Immature natural killer cell (primary cell): Measurements from ENCODE around the gene METTL22. TPM values are rescaled to one million over a fixed set of nuclear protein-coding genes. Genes with fewer than 3 reads are reported as not detected.

Experiments
- DNase-seq, 3 donors: peaks; one replicate each; pipeline ENCODE4 v3.0.0; 2022; ENCODE audit warnings: mixed read lengths in 1 of 3
- H3K27ac Mint-ChIP-seq, 6 donors: one replicate each; pipeline ENCODE4 v1.8.0; 2020; ENCODE audit warnings: mixed read lengths in 6 of 6, mild to moderate bottlenecking in 5 of 6, inconsistent platforms in 4 of 6, moderate library complexity in 3 of 6
- H3K27me3 Mint-ChIP-seq, 3 donors: one replicate each; pipeline ENCODE4 v1.8.0; 2020 to 2021; ENCODE audit warnings: low read depth in 3 of 3, mild to moderate bottlenecking in 3 of 3, mixed read lengths in 3 of 3, moderate library complexity in 3 of 3, inconsistent platforms in 1 of 3
- H3K36me3 Mint-ChIP-seq, 3 donors: one replicate each; pipeline ENCODE4 v1.8.0; 2020; ENCODE audit warnings: mixed read lengths in 3 of 3, inconsistent platforms in 2 of 3, mild to moderate bottlenecking in 2 of 3
- H3K4me1 Mint-ChIP-seq, 2 donors: one replicate each; pipeline ENCODE4 v1.8.0; 2020; ENCODE audit warnings: inconsistent platforms in 2 of 2, mild to moderate bottlenecking in 2 of 2, mixed read lengths in 2 of 2, moderate library complexity in 1 of 2
- H3K4me3 Mint-ChIP-seq, 5 donors: one replicate each; pipeline ENCODE4 v1.8.0; 2020; ENCODE audit warnings: mild to moderate bottlenecking in 5 of 5, mixed read lengths in 5 of 5, inconsistent platforms in 3 of 5, moderate library complexity in 3 of 5
- H3K9me3 Mint-ChIP-seq, 6 donors: one replicate each; pipeline ENCODE4 v1.8.0; 2020; ENCODE audit warnings: mild to moderate bottlenecking in 6 of 6, mixed read lengths in 6 of 6, inconsistent platforms in 4 of 6, moderate library complexity in 3 of 6
- polyA plus RNA-seq, 3 donors: library from polyadenylated mRNA; unstranded; fragments of 300-500 nt; fragmentation: Illumina TruSeq; gene quantifications; one replicate each; pipeline ENCODE4 v1.2.3, GENCODE V29; 2021

The METTL22 gene
- polyA plus RNA-seq, 3 donors from 2014 or later = 7.5 to 9.9 (median 9.4) TPM

DNA sequence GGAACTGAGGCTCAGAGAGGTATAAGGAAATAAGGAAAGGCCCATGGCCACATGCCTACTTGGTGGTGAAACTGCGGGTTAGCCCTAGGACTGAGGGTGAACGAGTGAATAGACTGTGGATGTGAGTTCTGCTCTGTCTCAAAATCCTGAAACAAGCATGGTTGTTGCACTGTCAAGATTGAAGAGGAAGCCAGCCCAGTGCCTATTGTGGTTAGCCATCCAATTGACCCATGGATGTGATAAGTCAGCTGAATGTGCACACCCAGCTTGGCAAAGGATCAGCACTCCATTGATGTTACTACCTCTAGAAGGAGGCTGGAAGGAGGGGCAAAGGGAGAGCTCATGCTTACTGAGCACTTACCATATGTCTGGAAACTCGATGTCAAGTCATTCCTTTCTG is 35.6 kb upstream of the METTL22 start:
- H3K4me3 Mint-ChIP-seq = no peak overlapping the region
- no peak for DNase-seq
- peaks cover 0 to 2% of the 10 kb centered on the region in 2 donors for H3K4me1 Mint-ChIP-seq
- H3K9me3 Mint-ChIP-seq = peaks cover 0 to 2% (median 0%) of the 10 kb centered on the region in 6 donors
- no peaks in the 10 kb centered on the region for H3K36me3 Mint-ChIP-seq
- no peak overlapping the region for H3K27ac Mint-ChIP-seq
- H3K27me3 Mint-ChIP-seq = peaks cover 10 to 17% (median 13%) of the 10 kb centered on the region in 3 donors

DNA sequence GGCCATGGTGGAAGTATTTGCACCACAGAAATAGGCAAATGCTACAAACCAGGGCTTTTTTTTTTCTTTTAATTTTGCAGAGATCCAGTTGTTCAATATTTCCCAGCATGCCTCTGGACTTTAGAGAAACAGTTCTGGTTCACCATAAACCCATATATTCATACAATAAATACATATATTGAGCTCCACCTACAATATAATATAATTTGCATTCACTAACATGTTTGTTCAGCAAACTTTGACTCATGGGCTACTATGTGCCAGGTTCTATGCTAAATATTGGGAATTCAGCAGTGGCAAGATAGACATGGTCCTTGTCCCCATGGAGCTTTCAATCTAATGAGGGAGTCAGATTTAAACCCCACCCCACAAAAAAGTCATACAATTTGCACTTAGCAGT is 34.4 kb upstream of the METTL22 start:
- peaks cover 0 to 2% (median 0%) of the 10 kb centered on the region in 6 donors for H3K9me3 Mint-ChIP-seq
- no peaks in the 10 kb centered on the region for H3K4me1 Mint-ChIP-seq
- H3K4me3 Mint-ChIP-seq = no peak overlapping the region
- no peak for DNase-seq
- H3K27ac Mint-ChIP-seq = no peak overlapping the region
- H3K27me3 Mint-ChIP-seq = peaks cover 10 to 17% (median 13%) of the 10 kb centered on the region in 3 donors
- H3K36me3 Mint-ChIP-seq = no peaks in the 10 kb centered on the region

DNA sequence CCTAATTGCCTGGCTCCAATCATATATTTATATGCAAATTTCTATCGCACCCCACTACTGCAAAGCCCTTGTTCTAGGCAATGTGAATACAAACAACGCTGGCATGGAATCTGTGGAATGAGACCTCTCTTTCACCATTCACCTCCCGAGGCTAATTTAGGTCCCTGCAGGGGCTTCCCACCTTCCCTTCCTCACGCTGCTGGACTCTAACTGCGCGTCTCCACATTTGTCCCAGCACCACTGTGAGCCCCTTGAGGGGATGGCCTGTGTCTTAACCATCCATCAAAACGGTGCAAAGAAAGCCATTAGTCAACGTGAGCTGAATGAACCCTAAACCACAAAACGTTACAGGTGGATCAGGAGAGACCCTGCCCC is 32.8 kb upstream of the METTL22 start:
- Mint-ChIP-seq H3K36me3 (no peaks in the 10 kb centered on the region), H3K4me1 (no peaks in the 10 kb centered on the region), H3K27ac (no peak overlapping the region), H3K9me3 (peaks cover 0 to 2% (median 0%) of the 10 kb centered on the region in 6 donors), H3K27me3 (peaks cover 10 to 17% (median 13%) of the 10 kb centered on the region in 3 donors), H3K4me3 (no peak overlapping the region)
- no peak for DNase-seq

DNA sequence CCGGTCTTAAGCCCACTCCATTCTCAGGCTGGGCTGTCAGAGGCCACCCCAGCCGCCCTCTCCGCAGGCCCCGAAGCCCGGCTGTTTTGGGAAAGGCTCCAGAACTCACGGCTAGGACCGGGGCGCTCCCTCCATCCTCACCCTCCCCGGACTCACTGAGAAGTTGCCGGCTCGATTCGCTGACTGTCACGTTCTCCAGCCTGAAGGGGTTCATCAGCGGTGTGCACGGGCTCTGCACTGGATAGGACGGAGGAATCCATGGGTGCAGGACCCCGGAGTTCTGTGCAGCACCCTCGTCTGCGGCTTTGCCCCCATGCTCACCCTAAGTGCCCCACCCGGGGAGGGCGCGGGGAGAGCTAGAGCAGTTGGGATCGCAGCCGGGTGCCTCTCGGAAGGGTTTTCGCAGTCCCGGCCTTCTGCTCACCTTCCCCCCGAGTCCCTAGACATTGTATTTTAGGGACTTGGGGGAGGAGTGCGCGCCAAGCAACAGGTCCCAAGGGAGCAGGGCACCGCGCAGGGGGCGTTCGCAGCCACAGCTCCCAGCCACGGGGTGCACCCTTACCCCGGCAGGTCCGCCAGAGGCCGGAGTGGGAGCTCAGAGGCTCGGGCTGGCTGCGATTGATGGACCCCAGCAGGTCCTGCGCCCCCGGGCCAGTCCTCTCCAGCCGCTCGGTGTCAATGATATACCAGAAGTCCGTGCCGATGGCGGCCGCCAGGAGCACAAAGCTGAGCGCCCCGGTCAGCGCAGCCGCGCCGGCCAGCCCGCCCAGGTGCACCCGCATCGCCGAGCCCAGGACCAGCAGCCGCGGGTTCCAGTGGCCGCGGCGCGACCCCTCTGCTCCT is 32.2 kb upstream of the METTL22 start:
- H3K27me3 Mint-ChIP-seq = peaks cover 10 to 17% (median 13%) of the 10 kb centered on the region in 3 donors
- no peaks in the 10 kb centered on the region for H3K4me1 Mint-ChIP-seq
- peaks cover 0 to 2% (median 0%) of the 10 kb centered on the region in 6 donors for H3K9me3 Mint-ChIP-seq
- DNase-seq = no peak
- H3K27ac Mint-ChIP-seq = no peak overlapping the region
- no peak overlapping the region for H3K4me3 Mint-ChIP-seq
- no peaks in the 10 kb centered on the region for H3K36me3 Mint-ChIP-seq

DNA sequence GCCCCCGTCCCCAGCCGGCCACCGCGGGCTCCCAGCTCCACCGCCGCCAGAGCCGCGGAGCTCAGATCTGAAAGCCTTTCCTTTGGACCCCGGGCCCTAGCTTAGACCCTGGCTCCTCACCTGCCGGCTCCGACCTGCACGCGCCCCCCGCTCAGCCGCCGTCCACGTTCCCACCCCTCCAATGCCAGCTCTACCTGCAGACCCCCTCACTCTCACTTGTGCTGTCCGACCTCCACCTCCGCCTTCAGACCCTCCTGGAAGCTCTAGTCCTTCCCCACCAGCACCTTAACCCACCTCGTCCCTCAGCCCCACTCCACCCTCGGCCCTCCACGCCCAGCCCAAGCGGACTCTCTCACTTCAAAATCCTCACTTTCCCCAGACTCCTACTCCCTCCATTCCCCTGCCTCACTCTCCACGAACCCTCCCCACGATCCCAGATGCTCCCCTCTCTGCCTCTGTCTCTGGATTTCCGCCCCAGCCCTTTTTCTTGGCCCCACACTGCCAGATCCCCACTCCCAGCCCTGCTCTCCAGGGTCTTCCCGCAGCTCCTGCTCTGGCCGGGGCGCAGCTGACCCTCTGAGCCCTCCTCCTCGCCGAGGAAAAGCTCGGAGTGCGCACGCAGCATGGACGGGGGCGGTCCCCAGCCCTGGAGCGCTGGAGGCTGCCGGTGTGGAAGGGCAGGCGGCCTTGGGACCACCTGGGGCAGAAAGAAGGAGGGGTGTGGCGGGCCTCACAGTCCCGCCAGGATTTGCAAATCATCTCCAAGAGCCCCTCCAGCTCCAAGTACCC is 31.4 kb upstream of the METTL22 start, which contains the start of gene TMEM114:
TSS of gene TMEM114 (minus strand) at position 612 of the 789 bp plus-strand sequence. CDS start 673 bp downstream, outside the sequence.
- H3K36me3 Mint-ChIP-seq = no peaks in the 10 kb centered on the region
- no peak within 1 kb of the TSS for H3K4me3 Mint-ChIP-seq
- H3K27me3 Mint-ChIP-seq = peaks cover 10 to 16% (median 13%) of the 10 kb centered on the region in 3 donors
- H3K4me1 Mint-ChIP-seq = no peaks in the 10 kb centered on the region
- H3K27ac Mint-ChIP-seq = no peak within 1 kb of the TSS
- peaks cover 0 to 2% (median 0%) of the 10 kb centered on the region in 6 donors for H3K9me3 Mint-ChIP-seq
- DNase-seq = no peak

DNA sequence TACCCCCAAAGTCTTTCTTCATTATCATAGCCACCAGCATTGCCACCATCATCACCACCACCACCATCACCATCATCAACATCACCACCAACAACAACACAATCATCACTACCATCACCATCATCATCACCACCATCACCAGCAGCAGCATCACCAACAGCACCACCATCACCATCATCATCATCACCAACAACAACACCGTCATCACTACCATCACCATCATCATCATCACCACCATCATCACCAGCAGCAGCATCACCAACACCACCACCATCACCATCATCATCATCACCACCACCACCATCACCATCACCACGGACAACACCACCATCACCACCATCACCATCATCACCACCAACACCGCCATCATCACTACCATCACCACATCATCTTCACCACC is 30.7 kb upstream of the METTL22 start:
- H3K27ac Mint-ChIP-seq = no peak overlapping the region
- no peak overlapping the region for H3K4me3 Mint-ChIP-seq
- H3K9me3 Mint-ChIP-seq = peaks cover 0 to 2% (median 0%) of the 10 kb centered on the region in 6 donors
- H3K4me1 Mint-ChIP-seq = no peaks in the 10 kb centered on the region
- no peaks in the 10 kb centered on the region for H3K36me3 Mint-ChIP-seq
- DNase-seq = no peak
- H3K27me3 Mint-ChIP-seq = peaks cover 10 to 16% (median 11%) of the 10 kb centered on the region in 3 donors

DNA sequence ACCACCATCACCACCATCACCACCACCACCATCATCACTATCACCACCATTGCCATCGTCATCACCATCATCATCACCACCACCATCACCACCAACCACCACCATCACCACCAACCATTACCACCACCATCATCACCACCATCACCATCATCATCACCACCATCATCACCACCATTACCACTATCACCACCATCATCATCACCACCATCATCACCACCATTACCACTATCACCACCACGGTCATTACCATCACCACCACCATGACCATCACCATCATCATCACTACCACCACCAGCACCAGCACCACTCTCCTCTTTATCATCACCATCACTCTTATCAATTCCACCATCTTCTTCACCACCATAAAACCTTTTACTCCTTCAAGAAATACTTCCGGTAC is 30.0 kb upstream of the METTL22 start:
- Mint-ChIP-seq H3K9me3 (peaks cover 0 to 2% (median 0%) of the 10 kb centered on the region in 6 donors), H3K27ac (no peak overlapping the region), H3K36me3 (no peaks in the 10 kb centered on the region), H3K4me1 (no peaks in the 10 kb centered on the region), H3K27me3 (peaks cover 10 to 13% (median 10%) of the 10 kb centered on the region in 3 donors), H3K4me3 (no peak overlapping the region)
- DNase-seq = no peak

DNA sequence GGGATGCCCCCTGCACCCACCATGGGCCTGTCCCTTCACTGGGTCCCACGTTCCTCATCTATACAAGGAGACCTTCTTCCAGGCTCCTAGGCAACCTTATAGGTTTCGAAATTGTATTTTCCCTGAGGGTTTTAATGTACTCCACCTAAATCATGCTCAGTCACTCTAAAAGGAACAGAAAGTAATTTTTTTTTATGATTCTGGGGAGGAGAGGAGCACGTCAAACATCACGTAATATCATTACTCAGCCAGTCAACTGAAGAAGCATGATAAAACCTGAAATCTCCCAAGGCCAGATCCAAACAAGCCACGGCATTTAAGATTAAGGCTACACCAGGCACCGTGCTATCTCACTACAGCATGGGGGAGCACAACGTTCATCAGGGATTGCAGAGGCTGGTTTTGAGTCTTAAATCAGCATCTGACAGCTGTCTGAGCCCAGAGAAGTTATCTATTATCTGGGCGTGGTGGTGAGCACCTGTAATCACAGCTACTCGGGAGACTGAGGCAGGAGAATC is 27.3 kb upstream of the METTL22 start:
- Mint-ChIP-seq H3K27ac (no peak overlapping the region), H3K9me3 (no peaks in the 10 kb centered on the region), H3K36me3 (no peaks in the 10 kb centered on the region), H3K4me1 (no peaks in the 10 kb centered on the region), H3K4me3 (no peak overlapping the region), H3K27me3 (peaks cover 2% of the 10 kb centered on the region in 3 donors)
- no peak for DNase-seq

DNA sequence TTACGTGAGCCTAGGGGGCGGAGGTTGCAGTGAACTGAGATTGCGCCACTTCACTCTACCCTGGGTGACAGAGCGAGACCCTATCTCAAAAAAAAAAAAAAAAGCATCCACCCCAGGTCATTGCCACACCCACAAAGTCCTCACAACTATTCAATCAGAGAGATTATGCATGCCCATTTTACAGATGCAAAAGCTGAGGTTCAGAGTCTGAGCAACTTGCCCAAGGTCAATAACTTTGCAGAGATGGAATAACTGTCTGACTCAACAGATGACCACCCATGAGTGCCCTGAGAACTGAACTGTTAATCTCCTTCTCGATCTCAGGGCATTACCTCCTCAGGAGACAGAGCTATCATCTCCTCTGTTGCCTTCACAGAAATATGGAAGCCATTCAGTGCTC is 25.7 kb upstream of the METTL22 start:
- DNase-seq = no peak
- Mint-ChIP-seq H3K9me3 (no peaks in the 10 kb centered on the region), H3K36me3 (no peaks in the 10 kb centered on the region), H3K4me1 (no peaks in the 10 kb centered on the region), H3K4me3 (no peak overlapping the region), H3K27me3 (peaks cover 2% of the 10 kb centered on the region in 3 donors), H3K27ac (no peak overlapping the region)

DNA sequence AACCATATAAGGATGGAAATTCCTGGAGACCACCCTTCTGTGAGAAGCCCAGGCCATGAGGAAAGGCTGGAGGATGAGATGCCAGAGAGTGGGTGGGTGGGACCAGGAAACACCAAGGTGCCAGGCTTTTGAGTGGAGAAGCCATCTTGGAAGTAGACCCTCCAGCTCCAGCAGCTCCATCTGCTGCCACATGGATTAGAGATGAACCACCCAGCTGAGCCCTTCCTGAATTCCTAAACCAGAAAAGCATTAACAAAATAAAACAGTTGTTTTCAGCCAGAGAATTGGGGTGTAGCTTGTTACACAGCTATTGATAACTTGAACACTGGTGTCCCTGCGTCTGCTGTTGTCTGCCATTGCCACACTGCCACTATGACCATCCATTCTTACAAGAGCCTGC is 24.9 kb upstream of the METTL22 start:
- DNase-seq = no peak
- Mint-ChIP-seq H3K36me3 (no peaks in the 10 kb centered on the region), H3K4me3 (no peak overlapping the region), H3K27me3 (peaks cover 2 to 4% (median 2%) of the 10 kb centered on the region in 3 donors), H3K27ac (no peak overlapping the region), H3K9me3 (no peaks in the 10 kb centered on the region), H3K4me1 (no peaks in the 10 kb centered on the region)

DNA sequence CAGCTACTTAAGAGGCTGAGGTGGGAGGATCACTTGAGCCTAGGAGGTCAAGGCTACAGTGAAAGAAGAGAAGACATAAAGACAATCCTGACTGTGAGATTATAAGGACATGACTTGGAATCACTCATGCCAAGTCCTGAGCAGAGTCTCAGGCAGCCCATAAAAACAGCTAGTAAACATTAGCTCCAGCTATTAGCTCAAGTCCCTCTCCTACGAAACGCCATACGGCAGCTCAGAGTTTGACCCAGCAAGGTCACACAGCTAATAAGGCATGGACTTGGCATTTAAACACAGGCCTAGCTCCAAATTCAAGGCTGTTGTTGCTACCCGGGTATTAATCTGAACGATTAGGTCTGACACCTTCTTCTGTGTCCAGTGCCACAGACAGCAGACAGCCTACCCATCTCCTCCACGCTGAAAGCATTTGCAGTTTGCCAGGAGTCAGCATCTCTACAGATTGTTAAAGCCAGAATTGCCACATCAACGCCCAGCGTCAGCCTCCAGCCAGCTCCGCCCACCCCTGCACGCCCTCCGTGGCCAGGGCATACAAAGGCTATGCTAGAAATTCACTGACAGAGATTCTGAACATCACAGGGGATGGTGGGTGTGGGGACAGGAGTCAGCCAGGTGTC is 21.2 kb upstream of the METTL22 start:
- no peaks in the 10 kb centered on the region for H3K4me1 Mint-ChIP-seq
- H3K27ac Mint-ChIP-seq = no peak overlapping the region
- no peaks in the 10 kb centered on the region for H3K36me3 Mint-ChIP-seq
- H3K9me3 Mint-ChIP-seq = no peaks in the 10 kb centered on the region
- H3K4me3 Mint-ChIP-seq = no peak overlapping the region
- DNase-seq = no peak
- peaks cover 0 to 2% (median 1%) of the 10 kb centered on the region in 3 donors for H3K27me3 Mint-ChIP-seq

DNA sequence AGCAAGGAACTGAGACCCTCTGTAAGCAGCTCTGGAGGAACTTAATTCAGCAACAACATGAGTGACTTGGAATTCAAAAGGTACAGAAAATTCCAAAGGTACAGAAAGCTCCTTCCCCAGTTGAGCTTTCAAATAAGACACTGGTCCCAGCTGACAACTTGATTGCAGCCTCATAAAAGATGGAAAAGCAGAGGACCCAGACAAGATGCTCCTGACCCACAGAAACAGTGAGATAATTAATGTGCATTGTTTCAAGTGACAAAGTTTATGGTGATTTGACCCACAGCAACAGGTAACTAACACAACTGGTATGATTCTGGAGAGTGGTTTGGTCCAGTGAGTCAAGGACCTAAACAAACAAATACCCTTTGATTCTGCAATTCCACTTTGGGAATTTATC is 15.9 kb upstream of the METTL22 start:
- peaks cover 2 to 9% (median 6%) of the 10 kb centered on the region in 3 donors for H3K27me3 Mint-ChIP-seq
- H3K27ac Mint-ChIP-seq = no peak overlapping the region
- no peaks in the 10 kb centered on the region for H3K36me3 Mint-ChIP-seq
- H3K9me3 Mint-ChIP-seq = no peaks in the 10 kb centered on the region
- no peak for DNase-seq
- H3K4me1 Mint-ChIP-seq = no peaks in the 10 kb centered on the region
- H3K4me3 Mint-ChIP-seq = no peak overlapping the region

DNA sequence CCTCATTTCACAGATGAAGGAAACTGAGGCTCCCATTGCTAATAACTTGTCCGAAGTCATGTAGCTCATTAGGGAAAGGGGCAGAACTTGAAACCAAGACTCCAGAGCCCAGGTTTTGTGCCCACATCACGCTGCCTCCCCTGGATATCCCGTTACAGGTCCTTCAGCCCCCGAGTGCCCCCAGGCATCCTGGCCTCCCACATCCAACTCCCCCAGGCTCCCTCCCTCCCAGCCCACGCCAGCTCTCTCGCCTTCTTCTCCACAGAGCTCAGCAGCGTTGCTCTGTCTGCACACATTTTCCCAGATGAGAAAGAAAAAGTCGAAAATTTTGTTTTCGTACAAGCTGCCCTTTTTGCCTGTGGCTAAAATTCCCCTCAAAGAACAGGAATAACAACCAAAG is 14.3 kb upstream of the METTL22 start:
- H3K27me3 Mint-ChIP-seq = peaks cover 2 to 15% (median 7%) of the 10 kb centered on the region in 3 donors
- no peak for DNase-seq
- H3K4me1 Mint-ChIP-seq = no peaks in the 10 kb centered on the region
- no peaks in the 10 kb centered on the region for H3K9me3 Mint-ChIP-seq
- H3K27ac Mint-ChIP-seq = no peak overlapping the region
- H3K4me3 Mint-ChIP-seq = no peak overlapping the region
- no peaks in the 10 kb centered on the region for H3K36me3 Mint-ChIP-seq
